ENCODE results near the gene RGS11.

RGS11 gene

GRCh38 chr16:228151-228851 is 47.4 kb downstream of the RGS11 start:
- DNase-seq = no peak

GRCh38 chr16:220021-220420 is 55.7 kb downstream of the RGS11 start:
- DNase-seq = no peak
